Endothelial cell of umbilical vein (primary cell): ENCODE results near the gene PDYN.

Experiments used
- EZH2 ChIP-seq: IDR thresholded peaks from 2 replicates; pipeline ENCODE4 v1.6.1; 2012; ENCODE audit warnings: borderline replicate concordance, low read depth, mild to moderate bottlenecking, moderate library complexity, low read length, inconsistent platforms; ENCODE audit not compliant: severe bottlenecking
- FOS ChIP-seq: IDR thresholded peaks from 2 replicates; pipeline ENCODE4 v1.6.1; 2011; ENCODE audit warnings: mild to moderate bottlenecking, low read length, moderate library complexity, borderline replicate concordance; ENCODE audit not compliant: insufficient read depth
- GATA2 ChIP-seq: IDR thresholded peaks from 2 replicates; pipeline ENCODE4 v1.7.0; 2011; ENCODE audit warnings: low read depth, mild to moderate bottlenecking, moderate library complexity, mixed read lengths, low read length; ENCODE audit not compliant: insufficient read length, insufficient read depth
- JUN ChIP-seq: IDR thresholded peaks from 2 replicates; pipeline ENCODE4 v1.6.1; 2011; ENCODE audit warnings: borderline replicate concordance, low read depth; ENCODE audit not compliant: insufficient read length, insufficient read depth
- MYC ChIP-seq: IDR thresholded peaks from one replicate; pipeline ENCODE4 v1.6.1; 2011; ENCODE audit warnings: mild to moderate bottlenecking, low read depth, low read length
- POLR2A ChIP-seq: IDR thresholded peaks from 2 replicates; pipeline ENCODE4 v1.6.1; 2012; ENCODE audit warnings: low read depth, mild to moderate bottlenecking, control low read depth, low read length
- POLR2AphosphoS5 ChIP-seq: IDR thresholded peaks from 2 replicates; pipeline ENCODE4 v1.6.1; 2012; ENCODE audit warnings: low read depth, mild to moderate bottlenecking, control low read depth, low read length, moderate library complexity; ENCODE audit not compliant: insufficient read depth
- TF ChIP-seq, protein P1 (sequence below), 2 donors: IDR thresholded peaks; 1 replicate in 1 of 2; 2 replicates in 1 of 2; pipeline ENCODE4 v1.5.1; 2011; ENCODE audit warnings: low read length in 2 of 2, mild to moderate bottlenecking in 2 of 2, moderate library complexity in 2 of 2, control low read depth in 1 of 2, inconsistent platforms in 1 of 2, low read depth in 1 of 2; ENCODE audit not compliant: insufficient read depth in 1 of 2; ENCODE audit errors: extremely low read depth in 1 of 2
- TF ChIP-seq, protein P2 (sequence below): IDR thresholded peaks from 2 replicates; pipeline ENCODE4 v1.6.1; 2011; ENCODE audit not compliant: insufficient read depth, insufficient read length

- no peak for TF ChIP-seq POLR2A
- TF ChIP-seq, protein P1, sequence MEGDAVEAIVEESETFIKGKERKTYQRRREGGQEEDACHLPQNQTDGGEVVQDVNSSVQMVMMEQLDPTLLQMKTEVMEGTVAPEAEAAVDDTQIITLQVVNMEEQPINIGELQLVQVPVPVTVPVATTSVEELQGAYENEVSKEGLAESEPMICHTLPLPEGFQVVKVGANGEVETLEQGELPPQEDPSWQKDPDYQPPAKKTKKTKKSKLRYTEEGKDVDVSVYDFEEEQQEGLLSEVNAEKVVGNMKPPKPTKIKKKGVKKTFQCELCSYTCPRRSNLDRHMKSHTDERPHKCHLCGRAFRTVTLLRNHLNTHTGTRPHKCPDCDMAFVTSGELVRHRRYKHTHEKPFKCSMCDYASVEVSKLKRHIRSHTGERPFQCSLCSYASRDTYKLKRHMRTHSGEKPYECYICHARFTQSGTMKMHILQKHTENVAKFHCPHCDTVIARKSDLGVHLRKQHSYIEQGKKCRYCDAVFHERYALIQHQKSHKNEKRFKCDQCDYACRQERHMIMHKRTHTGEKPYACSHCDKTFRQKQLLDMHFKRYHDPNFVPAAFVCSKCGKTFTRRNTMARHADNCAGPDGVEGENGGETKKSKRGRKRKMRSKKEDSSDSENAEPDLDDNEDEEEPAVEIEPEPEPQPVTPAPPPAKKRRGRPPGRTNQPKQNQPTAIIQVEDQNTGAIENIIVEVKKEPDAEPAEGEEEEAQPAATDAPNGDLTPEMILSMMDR (IDR thresholded peaks at IDR 0.05; ENCODE audit: extremely low read depth in 1 of 2, insufficient read depth in 1 of 2, low read depth in 1 of 2, low read length in 2 of 2): no peak
- no peak for TF ChIP-seq EZH2
- no peak for TF ChIP-seq GATA2
- TF ChIP-seq, protein P2, sequence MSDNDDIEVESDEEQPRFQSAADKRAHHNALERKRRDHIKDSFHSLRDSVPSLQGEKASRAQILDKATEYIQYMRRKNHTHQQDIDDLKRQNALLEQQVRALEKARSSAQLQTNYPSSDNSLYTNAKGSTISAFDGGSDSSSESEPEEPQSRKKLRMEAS: no peak
- TF ChIP-seq POLR2AphosphoS5: no peak
- no peak for TF ChIP-seq JUN
- no peak for TF ChIP-seq FOS
- TF ChIP-seq MYC: no peak
Observed at GRCh38 chr20:1929460-1929859, 64.4 kb downstream of the PDYN start.
